Panc1 (cell line): ENCODE results near the gene GRIA4. TPM values are rescaled to one million over a fixed set of nuclear protein-coding genes. Genes with fewer than 3 reads are reported as not detected.

ENCODE experiments used
- ATAC-seq: fragments of 200-7000 bp; cut with Tn5 transposase; 2 replicates; pipeline ENCODE4 v1.9.1; 2020; ENCODE audit warnings: mild to moderate bottlenecking, moderate library complexity
- BruUV-seq: library from RNA; stranded (reverse); fragments of 400-500 nt; replicated peaks from 2 replicates; lab custom pipeline; 2021; lab: Mats Ljungman, UMichigan
- CTCF ChIA-PET: fragments of 300-600 bp; sonication (Branson Sonifier 250); formaldehyde crosslinking; loops from one replicate; lab custom pipeline; 2022; ENCODE audit warnings: antibody characterized with exemption; lab: Charles Lee
- POLR2A ChIA-PET: fragments of 300-600 bp; sonication (Branson Sonifier 250); formaldehyde crosslinking; loops from one replicate; lab custom pipeline; 2022; ENCODE audit warnings: antibody characterized with exemption; lab: Charles Lee
- DNase-seq: peaks from one replicate; pipeline ENCODE4 v3.0.0-alpha.2; 2010; ENCODE audit warnings: low read depth, low spot score
- H3K27ac ChIP-seq: 2 replicates; pipeline ENCODE4 v1.5.1; 2011; ENCODE audit warnings: mild to moderate bottlenecking, low read length, inconsistent platforms
- H3K27me3 ChIP-seq: fragments of 200-500 bp; sonication (Bioruptor generic); 2 replicates; pipeline ENCODE4 v1.6.0; 2014; ENCODE audit warnings: low read length, inconsistent platforms; ENCODE audit not compliant: control insufficient read depth, insufficient read depth
- H3K36me3 ChIP-seq: fragments of 200-500 bp; sonication (Bioruptor generic); 2 replicates; pipeline ENCODE4 v1.5.1; 2014; ENCODE audit warnings: inconsistent platforms, mild to moderate bottlenecking, low read length, moderate library complexity; ENCODE audit not compliant: control insufficient read depth, insufficient read depth
- H3K4me1 ChIP-seq: 2 replicates; pipeline ENCODE4 v1.5.1; 2011; ENCODE audit warnings: inconsistent platforms, mild to moderate bottlenecking, low read length, moderate library complexity; ENCODE audit not compliant: control insufficient read depth, insufficient read depth
- H3K4me3 ChIP-seq, 2 experiments: 2 replicates each; pipeline ENCODE4 v1.5.1; 2011 to 2012; ENCODE audit warnings: low read depth in 2 of 2, low read length in 2 of 2, mild to moderate bottlenecking in 2 of 2, inconsistent platforms in 1 of 2, moderate library complexity in 1 of 2
- H3K9me3 ChIP-seq: fragments of 200-500 bp; sonication (Bioruptor generic); 2 replicates; pipeline ENCODE4 v1.5.1; 2014; ENCODE audit warnings: low read depth, mild to moderate bottlenecking, inconsistent platforms, low read length, moderate library complexity; ENCODE audit not compliant: control insufficient read depth, insufficient read depth
- POLR2AphosphoS5 ChIP-seq: IDR thresholded peaks from 2 replicates; pipeline ENCODE4 v1.6.1; 2012; ENCODE audit warnings: mild to moderate bottlenecking, low read depth, low read length, moderate library complexity
- SIN3A ChIP-seq: IDR thresholded peaks from 2 replicates; pipeline ENCODE4 v1.6.1; 2012; ENCODE audit warnings: low read depth, mild to moderate bottlenecking, low read length, moderate library complexity, borderline replicate concordance; ENCODE audit not compliant: insufficient read depth
- TCF7L2 ChIP-seq: IDR thresholded peaks from 2 replicates; pipeline ENCODE4 v1.6.1; 2011; ENCODE audit warnings: mild to moderate bottlenecking, low read depth, low read length, inconsistent platforms
- in situ Hi-C: cut with HindIII; loops from 2 replicates; pipeline ENCODE4 v1.10.0; 2016; ENCODE audit warnings: low sequenced_read_pairs, low pct_unique_long_range_greater_than_20kb
- intact Hi-C: fragments of 100-400 bp; cut with micrococcal nuclease; formaldehyde crosslinking; loops from one replicate; pipeline ENCODE4 v1.10.0; 2022; ENCODE audit not compliant: unreplicated experiment
- total RNA-seq: library from RNA; stranded (reverse); gene quantifications from one replicate; pipeline ENCODE4 v1.2.1, GENCODE V29; 2021; ENCODE audit not compliant: unreplicated experiment
- TF ChIP-seq, protein P1 (sequence below): fragments of 450-650 bp; IDR thresholded peaks from 2 replicates; pipeline ENCODE4 v1.5.1; 2017; ENCODE audit warnings: mild to moderate bottlenecking
- TF ChIP-seq, protein P2 (sequence below), 2 experiments: IDR thresholded peaks; 2 replicates each; pipeline ENCODE4 v1.6.1; 2011 to 2012; ENCODE audit warnings: low read depth in 2 of 2, control low read depth in 1 of 2, low read length in 1 of 2, mild to moderate bottlenecking in 1 of 2, moderate library complexity in 1 of 2; ENCODE audit not compliant: insufficient read depth in 1 of 2

GRIA4 gene
- total RNA-seq, 1 experiment from 2014 or later, result not detected

DNA sequence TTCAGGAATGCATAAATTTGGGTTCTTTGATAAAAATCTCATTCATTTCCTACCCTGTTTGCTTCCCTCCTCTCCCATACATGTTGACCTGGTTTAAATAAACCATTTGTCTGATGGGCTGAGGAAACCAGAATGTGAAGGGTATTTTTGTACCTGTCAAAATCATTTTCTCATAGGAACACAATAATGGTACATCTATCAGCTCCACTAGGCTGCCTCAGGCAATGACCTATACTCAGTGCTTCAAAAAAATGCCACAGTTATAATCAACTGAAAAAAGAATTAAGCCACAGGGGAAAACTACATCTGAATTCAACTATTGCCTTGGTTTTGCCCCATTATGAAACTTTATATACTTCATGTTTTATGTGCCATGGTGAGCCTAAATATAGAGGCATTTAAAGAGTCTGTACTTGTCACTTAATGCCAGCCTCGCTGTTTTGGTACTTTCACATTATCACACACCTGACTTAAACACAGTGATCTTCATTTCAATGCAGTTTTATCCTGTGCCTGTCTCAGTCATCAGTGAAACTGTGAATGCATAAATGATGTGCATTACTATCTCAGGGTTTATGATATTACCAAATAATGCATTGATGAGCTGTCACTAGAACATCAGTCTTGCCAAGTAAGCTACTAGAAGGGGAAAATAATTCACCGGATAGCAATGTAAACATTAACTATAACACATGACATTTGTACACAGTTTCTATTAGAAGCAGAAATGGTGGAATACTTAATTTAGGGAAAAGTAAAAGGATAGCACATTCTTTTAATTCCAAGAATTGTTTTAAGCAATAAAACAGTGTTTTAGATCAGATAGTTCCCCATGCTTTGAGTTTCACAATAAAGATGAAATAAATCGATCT, 319.4 kb downstream of the GRIA4 start:
- intact Hi-C loops, result no loop called here
- no peak for ATAC-seq
- CTCF ChIA-PET, result no interaction called here

DNA sequence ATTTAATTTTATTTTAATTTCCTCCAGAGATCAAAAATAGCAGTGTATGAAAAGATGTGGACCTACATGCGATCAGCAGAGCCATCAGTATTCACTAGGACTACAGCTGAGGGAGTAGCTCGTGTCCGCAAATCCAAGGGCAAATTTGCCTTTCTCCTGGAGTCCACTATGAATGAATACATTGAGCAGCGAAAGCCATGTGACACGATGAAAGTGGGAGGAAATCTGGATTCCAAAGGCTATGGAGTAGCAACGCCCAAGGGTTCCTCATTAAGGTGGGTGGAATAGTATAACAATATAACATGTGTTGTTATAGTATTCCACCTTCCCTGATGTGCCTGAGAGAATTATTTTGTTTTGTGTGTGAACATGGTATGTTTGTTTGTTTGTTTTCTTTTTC, 323.8 kb downstream of the GRIA4 start:
- in situ Hi-C loops, result no loop called here
- no TSS peak for BruUV-seq
- ChIA-PET CTCF (no interaction called here), POLR2A (no interaction called here)
- Histone ChIP-seq H3K4me1 (no peaks in the 10 kb centered on the region), H3K4me3 (no peak overlapping the region), H3K36me3 (no peaks in the 10 kb centered on the region), H3K27me3 (no peaks in the 10 kb centered on the region), H3K27ac (no peak overlapping the region), H3K9me3 (no peaks in the 10 kb centered on the region)
- no peak for DNase-seq
- intact Hi-C loops, result no loop called here
- no peak for ATAC-seq
- TF ChIP-seq SIN3A (no peak), TCF7L2 (no peak)

More for the DNA sequence above, 319.4 kb downstream of the GRIA4 start:
- Histone ChIP-seq H3K4me3 (no peak overlapping the region), H3K4me1 (no peaks in the 10 kb centered on the region), H3K9me3 (no peaks in the 10 kb centered on the region), H3K27me3 (no peaks in the 10 kb centered on the region), H3K27ac (no peak overlapping the region), H3K36me3 (no peaks in the 10 kb centered on the region)
- TF ChIP-seq, protein P1, sequence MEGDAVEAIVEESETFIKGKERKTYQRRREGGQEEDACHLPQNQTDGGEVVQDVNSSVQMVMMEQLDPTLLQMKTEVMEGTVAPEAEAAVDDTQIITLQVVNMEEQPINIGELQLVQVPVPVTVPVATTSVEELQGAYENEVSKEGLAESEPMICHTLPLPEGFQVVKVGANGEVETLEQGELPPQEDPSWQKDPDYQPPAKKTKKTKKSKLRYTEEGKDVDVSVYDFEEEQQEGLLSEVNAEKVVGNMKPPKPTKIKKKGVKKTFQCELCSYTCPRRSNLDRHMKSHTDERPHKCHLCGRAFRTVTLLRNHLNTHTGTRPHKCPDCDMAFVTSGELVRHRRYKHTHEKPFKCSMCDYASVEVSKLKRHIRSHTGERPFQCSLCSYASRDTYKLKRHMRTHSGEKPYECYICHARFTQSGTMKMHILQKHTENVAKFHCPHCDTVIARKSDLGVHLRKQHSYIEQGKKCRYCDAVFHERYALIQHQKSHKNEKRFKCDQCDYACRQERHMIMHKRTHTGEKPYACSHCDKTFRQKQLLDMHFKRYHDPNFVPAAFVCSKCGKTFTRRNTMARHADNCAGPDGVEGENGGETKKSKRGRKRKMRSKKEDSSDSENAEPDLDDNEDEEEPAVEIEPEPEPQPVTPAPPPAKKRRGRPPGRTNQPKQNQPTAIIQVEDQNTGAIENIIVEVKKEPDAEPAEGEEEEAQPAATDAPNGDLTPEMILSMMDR, result no peak
- no peak for TF ChIP-seq POLR2AphosphoS5
- no peak for TF ChIP-seq TCF7L2
- TF ChIP-seq, protein P2, sequence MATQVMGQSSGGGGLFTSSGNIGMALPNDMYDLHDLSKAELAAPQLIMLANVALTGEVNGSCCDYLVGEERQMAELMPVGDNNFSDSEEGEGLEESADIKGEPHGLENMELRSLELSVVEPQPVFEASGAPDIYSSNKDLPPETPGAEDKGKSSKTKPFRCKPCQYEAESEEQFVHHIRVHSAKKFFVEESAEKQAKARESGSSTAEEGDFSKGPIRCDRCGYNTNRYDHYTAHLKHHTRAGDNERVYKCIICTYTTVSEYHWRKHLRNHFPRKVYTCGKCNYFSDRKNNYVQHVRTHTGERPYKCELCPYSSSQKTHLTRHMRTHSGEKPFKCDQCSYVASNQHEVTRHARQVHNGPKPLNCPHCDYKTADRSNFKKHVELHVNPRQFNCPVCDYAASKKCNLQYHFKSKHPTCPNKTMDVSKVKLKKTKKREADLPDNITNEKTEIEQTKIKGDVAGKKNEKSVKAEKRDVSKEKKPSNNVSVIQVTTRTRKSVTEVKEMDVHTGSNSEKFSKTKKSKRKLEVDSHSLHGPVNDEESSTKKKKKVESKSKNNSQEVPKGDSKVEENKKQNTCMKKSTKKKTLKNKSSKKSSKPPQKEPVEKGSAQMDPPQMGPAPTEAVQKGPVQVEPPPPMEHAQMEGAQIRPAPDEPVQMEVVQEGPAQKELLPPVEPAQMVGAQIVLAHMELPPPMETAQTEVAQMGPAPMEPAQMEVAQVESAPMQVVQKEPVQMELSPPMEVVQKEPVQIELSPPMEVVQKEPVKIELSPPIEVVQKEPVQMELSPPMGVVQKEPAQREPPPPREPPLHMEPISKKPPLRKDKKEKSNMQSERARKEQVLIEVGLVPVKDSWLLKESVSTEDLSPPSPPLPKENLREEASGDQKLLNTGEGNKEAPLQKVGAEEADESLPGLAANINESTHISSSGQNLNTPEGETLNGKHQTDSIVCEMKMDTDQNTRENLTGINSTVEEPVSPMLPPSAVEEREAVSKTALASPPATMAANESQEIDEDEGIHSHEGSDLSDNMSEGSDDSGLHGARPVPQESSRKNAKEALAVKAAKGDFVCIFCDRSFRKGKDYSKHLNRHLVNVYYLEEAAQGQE (IDR thresholded peaks at IDR 0.05; ENCODE audit: insufficient read depth in 1 of 2, low read depth in 2 of 2, low read length in 1 of 2), result no peak
- TF ChIP-seq SIN3A, result no peak
- BruUV-seq, result no TSS peak
- POLR2A ChIA-PET, result no interaction called here
- DNase-seq, result no peak
- in situ Hi-C loops, result no loop called here

DNA sequence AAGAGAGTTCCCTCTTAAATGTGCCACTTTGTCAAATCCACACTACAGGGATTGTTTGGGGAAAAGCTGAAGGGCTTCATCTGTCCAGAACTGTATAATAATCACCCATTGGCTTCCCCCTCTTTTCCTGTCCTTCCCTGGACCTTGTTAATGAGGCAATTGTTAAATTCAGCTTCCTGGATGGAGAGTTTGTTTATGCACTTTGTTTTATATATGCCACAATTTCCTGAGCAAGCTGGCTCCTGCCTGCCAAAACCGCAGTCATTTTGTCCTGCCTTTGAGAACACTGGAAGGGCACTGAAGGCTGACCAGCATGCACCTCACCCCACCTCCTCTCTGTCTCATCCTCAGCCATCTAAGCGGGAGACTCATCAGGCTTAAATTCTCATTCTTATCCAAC, 325.9 kb downstream of the GRIA4 start:
- Histone ChIP-seq H3K36me3 (no peaks in the 10 kb centered on the region), H3K4me1 (no peaks in the 10 kb centered on the region), H3K9me3 (no peaks in the 10 kb centered on the region), H3K4me3 (no peak overlapping the region), H3K27me3 (no peaks in the 10 kb centered on the region), H3K27ac (no peak overlapping the region)
- DNase-seq (no peak), ATAC-seq (peak; percentile 56; the same call in 1 of the 2 replicates)
- CTCF ChIA-PET, result no interaction called here
- no TSS peak for BruUV-seq
- POLR2A ChIA-PET, result no interaction called here
- intact Hi-C loops, result no loop called here
- in situ Hi-C loops, result no loop called here
- TF ChIP-seq, protein P1, result no peak
- TF ChIP-seq POLR2AphosphoS5 (no peak), SIN3A (no peak), TCF7L2 (no peak)
- TF ChIP-seq, protein P2 (IDR thresholded peaks at IDR 0.05; ENCODE audit: insufficient read depth in 1 of 2, low read depth in 2 of 2, low read length in 1 of 2), result no peak
